Upper lobe of right lung (tissue), 1 donor: ENCODE data around the gene WDR53. TPM values are rescaled to one million over a fixed set of nuclear protein-coding genes. Genes with fewer than 3 reads are reported as not detected.
"Not testable (repeated sequence)": the region's sequence is repeated elsewhere in the genome, so short reads cannot be mapped to it uniquely, and the experiment has no call there.

ENCODE experiments used
- ATAC-seq: fragments of 200-7000 bp; cut with Tn5 transposase; one replicate; pipeline ENCODE4 v1.9.1; 2020; ENCODE audit warnings: mild to moderate bottlenecking, moderate library complexity
- DNase-seq: peaks from one replicate; pipeline ENCODE4 v3.0.0-alpha.2; 2020
- H3K27ac ChIP-seq: fragments of 200-600 bp; one replicate; pipeline ENCODE4 v1.8.0; 2022
- H3K27me3 ChIP-seq: fragments of 200-600 bp; one replicate; pipeline ENCODE4 v1.8.0; 2022; ENCODE audit warnings: mild to moderate bottlenecking
- H3K36me3 ChIP-seq: fragments of 200-600 bp; one replicate; pipeline ENCODE4 v1.8.0; 2022
- H3K4me1 ChIP-seq: fragments of 200-600 bp; one replicate; pipeline ENCODE4 v1.8.0; 2022
- H3K4me3 ChIP-seq: fragments of 200-600 bp; one replicate; pipeline ENCODE4 v1.8.0; 2022; ENCODE audit warnings: mild to moderate bottlenecking
- H3K9me3 ChIP-seq: fragments of 200-600 bp; one replicate; pipeline ENCODE4 v1.8.0; 2022
- CTCF ChIP-seq: fragments of 200-600 bp; IDR thresholded peaks from one replicate; pipeline ENCODE4 v1.8.0; 2022; ENCODE audit warnings: antibody characterized with exemption
- intact Hi-C: fragments of 100-400 bp; cut with DNase I; formaldehyde crosslinking; loops from one replicate; pipeline ENCODE4 v1.11.0; 2022
- total RNA-seq: library from RNA; stranded (reverse); fragmentation: NEBNext Ultra II Directional; extraction: Animal tissue kit (Norgen Biotek cat#: 25700); gene quantifications from one replicate; pipeline ENCODE4 v1.2.1, GENCODE V29; 2021
- donor health status: DM: no; HTN: yes; CAD: no; lungs with severe emphysema.

Gene WDR53
- total RNA-seq, 1 donor from 2014 or later: 13.8 TPM

- H3K27me3 ChIP-seq: no peaks in the 10 kb centered on the region
- H3K36me3 ChIP-seq: no peaks in the 10 kb centered on the region
- no peak overlapping the region for H3K27ac ChIP-seq
- intact Hi-C loops: no loop called here
- TF ChIP-seq CTCF: no peak
- no peaks in the 10 kb centered on the region for H3K9me3 ChIP-seq
- ATAC-seq (no peak), DNase-seq (no peak)
- H3K4me1 ChIP-seq: peaks cover 20% of the 10 kb centered on the region
- no peak overlapping the region for H3K4me3 ChIP-seq
Observed at GRCh38 chr3:196572389-196572788, 4.0 kb upstream of the WDR53 start.

GRCh38 chr3:196570332-196570731, 2.0 kb upstream of the WDR53 start:
- ATAC-seq, H3K36me3 ChIP-seq, H3K9me3 ChIP-seq, H3K27me3 ChIP-seq, H3K27ac ChIP-seq, DNase-seq, H3K4me3 ChIP-seq, intact Hi-C loops: not testable (repeated sequence)
- H3K4me1 ChIP-seq: peaks cover 25% of the 10 kb centered on the region

GRCh38 chr3:196569003-196569516, 706 bp upstream of the WDR53 start:
- intact Hi-C loops: no loop called here
- Histone ChIP-seq H3K27ac (peak overlapping the region; percentile 87), H3K36me3 (peaks cover 7% of the 10 kb centered on the region), H3K9me3 (no peaks in the 10 kb centered on the region), H3K4me3 (peak overlapping the region; percentile 80), H3K4me1 (peaks cover 25% of the 10 kb centered on the region), H3K27me3 (no peaks in the 10 kb centered on the region)
- DNase-seq: peak; percentile 81
- ATAC-seq: peak; percentile 36
- TF ChIP-seq CTCF: no peak

GRCh38 chr3:196563721-196564225, 4.6 kb downstream of the WDR53 start:
- intact Hi-C loops: no loop called here
- Histone ChIP-seq H3K27ac (no peak overlapping the region), H3K9me3 (no peaks in the 10 kb centered on the region), H3K36me3 (peaks cover 27% of the 10 kb centered on the region), H3K4me1 (peaks cover 5% of the 10 kb centered on the region), H3K4me3 (no peak overlapping the region), H3K27me3 (no peaks in the 10 kb centered on the region)
- ATAC-seq: no peak
- no peak for TF ChIP-seq CTCF
- no peak for DNase-seq

GRCh38 chr3:196559826-196560225, 8.5 kb downstream of the WDR53 start:
- H3K36me3 ChIP-seq: peaks cover 20% of the 10 kb centered on the region
- intact Hi-C loops: no loop called here
- no peak for TF ChIP-seq CTCF
- H3K27ac ChIP-seq: no peak overlapping the region
- no peaks in the 10 kb centered on the region for H3K4me1 ChIP-seq
- no peak overlapping the region for H3K4me3 ChIP-seq
- no peaks in the 10 kb centered on the region for H3K9me3 ChIP-seq
- no peaks in the 10 kb centered on the region for H3K27me3 ChIP-seq
- DNase-seq (no peak), ATAC-seq (no peak)

GRCh38 chr3:196558476-196558875, 9.9 kb downstream of the WDR53 start:
- ATAC-seq: no peak
- no peak overlapping the region for H3K27ac ChIP-seq
- no peaks in the 10 kb centered on the region for H3K9me3 ChIP-seq
- H3K36me3 ChIP-seq: peaks cover 32% of the 10 kb centered on the region
- no peaks in the 10 kb centered on the region for H3K27me3 ChIP-seq
- TF ChIP-seq CTCF: no peak
- H3K4me1 ChIP-seq: no peaks in the 10 kb centered on the region
- intact Hi-C loops: no loop called here
- DNase-seq: no peak
- H3K4me3 ChIP-seq: no peak overlapping the region
